PC-9 (cell line): ENCODE data around the gene ADAP1. TPM values are rescaled to one million over a fixed set of nuclear protein-coding genes. Genes with fewer than 3 reads are reported as not detected.
"Not testable (repeated sequence)": the region's sequence is repeated elsewhere in the genome, so short reads cannot be mapped to it uniquely, and the experiment has no call there.

Source experiments
- BruUV-seq: library from RNA; stranded (reverse); fragments of 400-500 nt; replicated peaks from 2 replicates; lab custom pipeline; 2021; lab: Mats Ljungman, UMichigan
- CTCF ChIA-PET: fragments of 300-600 bp; sonication (Branson Sonifier 250); formaldehyde crosslinking; loops from one replicate; lab custom pipeline; 2022; ENCODE audit warnings: antibody characterized with exemption; lab: Charles Lee
- POLR2A ChIA-PET: fragments of 300-600 bp; sonication (Branson Sonifier 250); formaldehyde crosslinking; loops from one replicate; lab custom pipeline; 2022; ENCODE audit warnings: antibody characterized with exemption; ENCODE audit not compliant: unreplicated experiment; lab: Charles Lee
- DNase-seq, 2 experiments: peaks; one replicate each; pipeline versions ENCODE4 v3.0.0 to v3.0.0-alpha.2; 2015 to 2022; ENCODE audit warnings: mixed read lengths in 1 of 2
- H2AFZ ChIP-seq: fragments of 200-600 bp; sonication (generic); 2 replicates; pipeline ENCODE4 v1.8.1; 2017; ENCODE audit warnings: antibody characterized with exemption
- H3F3A ChIP-seq: fragments of 200-600 bp; sonication (generic); 2 replicates; pipeline ENCODE4 v1.8.1; 2017; ENCODE audit warnings: antibody characterized with exemption, mild to moderate bottlenecking, low read depth; ENCODE audit not compliant: insufficient read depth
- H3K27ac ChIP-seq: fragments of 200-600 bp; sonication (generic); 2 replicates; pipeline ENCODE4 v1.6.1; 2016; ENCODE audit warnings: mixed run types
- H3K27me3 ChIP-seq: fragments of 200-600 bp; sonication (generic); 2 replicates; pipeline ENCODE4 v1.6.1; 2016; ENCODE audit warnings: low read depth, mixed run types; ENCODE audit not compliant: insufficient read depth
- H3K36me3 ChIP-seq: fragments of 200-600 bp; sonication (generic); 2 replicates; pipeline ENCODE4 v1.6.1; 2016; ENCODE audit warnings: low read depth, mixed run types
- H3K4me1 ChIP-seq: fragments of 200-600 bp; sonication (generic); replicated peaks from 2 replicates; pipeline ENCODE4 v1.6.1; 2016; ENCODE audit warnings: mixed run types; ENCODE audit not compliant: insufficient read depth
- H3K4me2 ChIP-seq: fragments of 200-600 bp; sonication (generic); 2 replicates; pipeline ENCODE4 v1.6.1; 2017; ENCODE audit warnings: mixed run types
- H3K4me3 ChIP-seq: fragments of 200-600 bp; sonication (generic); 2 replicates; pipeline ENCODE4 v1.6.1; 2016; ENCODE audit warnings: mixed run types
- H3K79me2 ChIP-seq: fragments of 200-600 bp; sonication (generic); 2 replicates; pipeline ENCODE4 v1.6.1; 2017; ENCODE audit warnings: low read depth, mixed run types
- H3K9me2 ChIP-seq: fragments of 200-600 bp; sonication (generic); 2 replicates; pipeline ENCODE4 v1.8.1; 2017; ENCODE audit warnings: mild to moderate bottlenecking; ENCODE audit not compliant: insufficient read depth
- H3K9me3 ChIP-seq: fragments of 200-600 bp; sonication (generic); 2 replicates; pipeline ENCODE4 v1.8.1; 2016; ENCODE audit warnings: low read depth; ENCODE audit not compliant: insufficient read depth
- H4K20me1 ChIP-seq: fragments of 200-600 bp; sonication (generic); 2 replicates; pipeline ENCODE4 v1.8.1; 2017; ENCODE audit not compliant: insufficient read depth
- EZH2 ChIP-seq: fragments of 200-600 bp; sonication (generic); IDR thresholded peaks from 2 replicates; pipeline ENCODE4 v1.8.0; 2017; ENCODE audit warnings: antibody characterized with exemption, low read depth
- intact Hi-C: fragments of 100-400 bp; cut with micrococcal nuclease; formaldehyde crosslinking; loops from one replicate; pipeline ENCODE4 v1.10.0; 2022; ENCODE audit not compliant: unreplicated experiment
- total RNA-seq: library from RNA; stranded (reverse); gene quantifications from 2 replicates; pipeline ENCODE4 v1.2.3, GENCODE V29; 2021
- TF ChIP-seq, protein P1 (sequence below): fragments of 200-600 bp; sonication (generic); conservative IDR thresholded peaks from 2 replicates; pipeline ENCODE4 v1.6.1; 2017; ENCODE audit warnings: mixed run types, antibody characterized with exemption, mild to moderate bottlenecking, moderate library complexity

ADAP1 gene
- total RNA-seq, 1 experiment from 2014 or later: 73.9 TPM

DNA sequence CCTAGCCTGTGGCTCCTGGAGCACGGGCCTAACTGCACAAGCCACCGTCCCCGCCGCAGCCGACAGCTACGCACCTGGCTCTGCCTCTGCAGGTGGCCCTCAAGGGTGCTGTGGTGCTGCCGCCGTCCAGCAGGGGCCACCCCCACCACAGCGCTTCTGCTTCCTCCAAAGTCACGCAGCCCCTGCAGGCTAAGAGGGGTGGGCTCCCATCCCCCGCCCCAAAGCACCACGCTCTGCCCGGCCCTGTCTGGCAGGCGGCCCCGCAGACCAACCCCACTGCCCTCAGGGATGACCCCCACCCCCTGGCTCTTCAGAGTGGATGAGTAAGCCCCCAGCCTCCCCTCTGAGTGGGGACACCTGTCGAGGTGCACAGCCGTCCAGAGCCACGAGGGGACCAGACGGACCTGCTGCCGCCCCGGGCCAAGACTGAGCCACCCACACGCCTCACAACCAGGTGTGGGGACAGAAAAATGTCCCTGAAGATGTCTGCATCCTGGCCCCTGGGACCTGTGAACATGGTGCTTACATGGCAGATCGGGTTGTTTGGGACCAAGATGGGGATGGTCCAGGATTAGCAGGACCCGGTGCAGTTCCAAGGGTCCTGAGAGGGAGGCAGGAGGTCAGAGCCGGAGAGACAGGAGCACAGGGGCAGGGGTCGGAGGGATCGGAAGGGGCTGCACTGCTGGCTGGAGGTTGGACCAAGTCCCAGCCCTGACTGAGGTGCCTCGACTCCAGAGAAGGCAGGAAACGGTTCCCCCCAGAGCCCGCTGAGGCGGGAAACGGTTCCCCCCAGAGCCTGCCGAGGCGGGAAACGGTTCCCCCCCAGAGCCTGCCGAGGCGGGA, 9.0 kb upstream of the ADAP1 start:
- no peaks in the 10 kb centered on the region for H3K4me1 ChIP-seq
- POLR2A ChIA-PET: interaction anchor here (0.5 to 0.7 kb wide), 2 partner anchors 15 to 62 kb away, joined by 3 read pairs; no protein-coding TSS in a partner anchor
- BruUV-seq: no TSS peak
- H2AFZ ChIP-seq: no peak overlapping the region
- CTCF ChIA-PET: interaction anchor here (0.7 kb wide), 1 partner anchor 1472 kb away, joined by 14 read pairs; no protein-coding TSS in a partner anchor
- H3K36me3 ChIP-seq: 0 out of 2 replicates have a peak, but pooled peaks cover 21% of the 10 kb centered on the region
- DNase-seq: no peak
- intact Hi-C loops: no loop called here
- 0 out of 2 replicates have a peak, but pooled peaks cover 2% of the 10 kb centered on the region for H3K79me2 ChIP-seq
- no peaks in the 10 kb centered on the region for H3K27me3 ChIP-seq
- H3K9me3 ChIP-seq: no peaks in the 10 kb centered on the region
- H3K27ac ChIP-seq: no peak overlapping the region
- no peak overlapping the region for H3K4me2 ChIP-seq
- H3K9me2 ChIP-seq: no peaks in the 10 kb centered on the region
- no peak overlapping the region for H3K4me3 ChIP-seq
- peaks cover 32% of the 10 kb centered on the region for H4K20me1 ChIP-seq
- no peak for TF ChIP-seq EZH2
- TF ChIP-seq, protein P1, sequence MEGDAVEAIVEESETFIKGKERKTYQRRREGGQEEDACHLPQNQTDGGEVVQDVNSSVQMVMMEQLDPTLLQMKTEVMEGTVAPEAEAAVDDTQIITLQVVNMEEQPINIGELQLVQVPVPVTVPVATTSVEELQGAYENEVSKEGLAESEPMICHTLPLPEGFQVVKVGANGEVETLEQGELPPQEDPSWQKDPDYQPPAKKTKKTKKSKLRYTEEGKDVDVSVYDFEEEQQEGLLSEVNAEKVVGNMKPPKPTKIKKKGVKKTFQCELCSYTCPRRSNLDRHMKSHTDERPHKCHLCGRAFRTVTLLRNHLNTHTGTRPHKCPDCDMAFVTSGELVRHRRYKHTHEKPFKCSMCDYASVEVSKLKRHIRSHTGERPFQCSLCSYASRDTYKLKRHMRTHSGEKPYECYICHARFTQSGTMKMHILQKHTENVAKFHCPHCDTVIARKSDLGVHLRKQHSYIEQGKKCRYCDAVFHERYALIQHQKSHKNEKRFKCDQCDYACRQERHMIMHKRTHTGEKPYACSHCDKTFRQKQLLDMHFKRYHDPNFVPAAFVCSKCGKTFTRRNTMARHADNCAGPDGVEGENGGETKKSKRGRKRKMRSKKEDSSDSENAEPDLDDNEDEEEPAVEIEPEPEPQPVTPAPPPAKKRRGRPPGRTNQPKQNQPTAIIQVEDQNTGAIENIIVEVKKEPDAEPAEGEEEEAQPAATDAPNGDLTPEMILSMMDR: no peak
- peaks cover 34% of the 10 kb centered on the region for H3F3A ChIP-seq

DNA sequence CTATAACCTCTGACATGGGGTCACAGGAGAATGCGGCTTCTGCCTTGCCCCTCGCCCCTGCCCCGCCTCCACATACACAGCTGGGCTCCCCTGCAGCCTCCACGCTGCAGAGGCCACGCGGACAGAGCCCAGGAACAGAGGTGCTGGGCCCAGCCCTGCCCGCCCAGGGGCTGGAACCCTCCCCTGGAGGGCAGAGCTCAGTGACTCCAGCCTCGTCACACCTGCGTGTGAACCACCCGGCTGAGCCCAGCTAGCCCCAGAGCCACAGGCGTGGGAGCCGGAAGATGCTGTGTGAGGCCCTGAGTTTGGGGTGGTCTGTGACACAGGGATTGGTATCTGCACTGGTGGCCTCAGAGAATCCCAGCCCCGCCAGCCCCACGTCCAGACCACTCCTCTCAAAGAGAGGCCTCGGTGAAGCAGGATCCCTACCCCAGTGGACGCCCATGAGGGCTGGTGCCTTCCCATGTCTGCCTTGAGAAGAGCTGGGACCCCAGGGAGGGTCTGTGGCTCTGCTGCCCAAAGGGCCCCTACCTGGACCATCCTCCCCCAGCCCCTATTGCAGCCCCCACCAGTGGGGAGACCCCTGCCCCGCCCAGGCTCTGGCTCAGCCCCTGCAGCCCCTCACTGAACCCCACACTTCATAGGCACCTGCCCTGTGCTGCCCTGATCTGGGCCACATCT, 8.1 kb upstream of the ADAP1 start:
- BruUV-seq: no TSS peak
- no peak overlapping the region for H3K4me2 ChIP-seq
- no peak overlapping the region for H3K4me3 ChIP-seq
- H2AFZ ChIP-seq: no peak overlapping the region
- H3K27me3 ChIP-seq: no peaks in the 10 kb centered on the region
- CTCF ChIA-PET: interaction anchor here (0.7 kb wide), 1 partner anchor 1473 kb away, joined by 14 read pairs; no protein-coding TSS in a partner anchor
- peaks cover 29% of the 10 kb centered on the region for H3F3A ChIP-seq
- H3K27ac ChIP-seq: no peak overlapping the region
- H4K20me1 ChIP-seq: peaks cover 22% of the 10 kb centered on the region
- POLR2A ChIA-PET: interaction anchor here (0.5 to 0.7 kb wide), 2 partner anchors 16 to 61 kb away, joined by 3 read pairs; no protein-coding TSS in a partner anchor
- no peak for DNase-seq
- no peaks in the 10 kb centered on the region for H3K79me2 ChIP-seq
- no peaks in the 10 kb centered on the region for H3K9me2 ChIP-seq
- H3K9me3 ChIP-seq: no peaks in the 10 kb centered on the region
- no peaks in the 10 kb centered on the region for H3K4me1 ChIP-seq
- intact Hi-C loops: no loop called here
- TF ChIP-seq, protein P1: no peak
- no peak for TF ChIP-seq EZH2
- 0 out of 2 replicates have a peak, but pooled peaks cover 11% of the 10 kb centered on the region for H3K36me3 ChIP-seq

DNA sequence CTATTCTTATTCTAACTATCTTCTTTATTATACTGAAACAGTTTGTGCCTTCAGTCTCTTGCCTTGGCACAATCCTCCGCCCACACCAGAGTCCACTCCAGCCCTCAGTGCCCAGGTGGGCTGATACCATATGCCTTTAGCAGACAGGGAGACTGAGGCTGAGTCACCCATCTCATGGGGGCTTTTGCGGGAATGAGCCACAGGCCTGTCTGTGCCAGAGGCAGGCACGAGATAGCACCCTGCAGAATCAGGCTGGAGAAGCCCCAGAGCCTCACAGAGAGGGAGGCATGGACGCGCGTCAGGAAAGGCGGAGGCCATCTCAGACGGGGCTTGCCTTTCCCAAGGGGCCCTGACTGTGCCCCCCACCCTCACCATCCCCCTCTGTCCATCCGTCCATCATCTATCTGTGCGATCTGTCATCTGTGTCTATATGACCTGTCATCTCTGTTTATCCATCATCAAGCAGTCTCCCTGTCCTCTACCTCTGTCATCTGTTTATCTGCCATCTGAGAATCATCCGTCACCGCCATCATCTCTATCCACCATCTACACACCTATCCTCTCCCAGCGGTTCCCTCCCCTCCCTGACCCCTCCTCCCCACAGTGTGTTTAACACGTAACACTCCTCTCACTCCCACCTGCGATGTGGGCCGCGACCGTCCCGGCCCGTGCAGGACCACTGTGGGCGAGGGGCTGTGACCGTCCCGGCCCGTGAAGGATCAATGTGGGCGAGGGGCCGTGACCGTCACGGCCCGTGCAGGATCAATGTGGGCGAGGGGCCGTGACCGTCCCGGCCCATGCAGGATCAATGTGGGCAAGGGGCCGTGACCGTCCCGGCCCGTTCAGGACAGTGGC, 7.3 kb upstream of the ADAP1 start:
- CTCF ChIA-PET: no interaction called here
- H3K4me2 ChIP-seq: no peak overlapping the region
- H3K4me3 ChIP-seq: no peak overlapping the region
- no peak overlapping the region for H3K27ac ChIP-seq
- no peaks in the 10 kb centered on the region for H3K9me2 ChIP-seq
- no peaks in the 10 kb centered on the region for H3K4me1 ChIP-seq
- no peaks in the 10 kb centered on the region for H3K9me3 ChIP-seq
- intact Hi-C loops: no loop called here
- TF ChIP-seq, protein P1: no peak
- TF ChIP-seq EZH2: no peak
- peaks cover 24% of the 10 kb centered on the region for H3F3A ChIP-seq
- no peaks in the 10 kb centered on the region for H3K79me2 ChIP-seq
- peaks cover 16% of the 10 kb centered on the region for H4K20me1 ChIP-seq
- no peaks in the 10 kb centered on the region for H3K27me3 ChIP-seq
- no peak for DNase-seq
- H3K36me3 ChIP-seq: 0 out of 2 replicates have a peak, but pooled peaks cover 5% of the 10 kb centered on the region
- no peak overlapping the region for H2AFZ ChIP-seq
- POLR2A ChIA-PET: no interaction called here
- no TSS peak for BruUV-seq

DNA sequence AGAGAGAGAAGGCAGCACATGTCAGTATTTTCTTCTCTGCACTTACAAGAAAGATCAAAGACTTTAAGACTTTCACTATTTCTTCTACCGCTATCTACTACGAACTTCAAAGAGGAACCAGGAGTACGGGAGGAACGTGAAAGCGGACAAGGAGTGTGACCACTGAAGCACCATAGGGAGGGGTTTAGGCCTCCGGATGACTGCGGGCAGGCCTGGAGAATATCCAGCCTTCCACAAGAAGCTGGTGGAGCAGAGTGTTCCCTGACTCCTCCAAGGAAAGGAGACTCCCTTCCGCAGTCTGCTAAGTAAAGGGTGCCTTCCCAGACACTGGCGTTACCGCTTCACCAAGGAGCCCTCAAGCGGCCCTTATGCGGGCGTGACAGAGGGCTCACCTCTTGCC, 6.5 kb upstream of the ADAP1 start:
- peaks cover 16% of the 10 kb centered on the region for H3F3A ChIP-seq
- BruUV-seq, H3K27me3 ChIP-seq, H4K20me1 ChIP-seq, DNase-seq, H3K36me3 ChIP-seq, H3K79me2 ChIP-seq, H3K9me3 ChIP-seq, H3K9me2 ChIP-seq, intact Hi-C loops, H3K4me2 ChIP-seq, H3K4me3 ChIP-seq, H3K4me1 ChIP-seq, H3K27ac ChIP-seq, CTCF ChIA-PET, H2AFZ ChIP-seq: not testable (repeated sequence)
- POLR2A ChIA-PET: interaction anchor here (0.7 kb wide), 2 partner anchors 16 to 125 kb away, joined by 4 to 11 read pairs; no protein-coding TSS in a partner anchor
